Neural cell (in vitro differentiated cells): Measurements from ENCODE around the gene LARGE1. TPM values are rescaled to one million over a fixed set of nuclear protein-coding genes. Genes with fewer than 3 reads are reported as not detected.

Experiments used
- H2AFZ ChIP-seq: fragments of 200-600, 300-800 bp; sonication (generic), shearing (Covaris generic); 2 replicates; pipeline ENCODE4 v1.6.0; 2014; ENCODE audit warnings: low read depth, mild to moderate bottlenecking, antibody characterized with exemption, low read length, moderate library complexity
- H3F3A ChIP-seq: fragments of 200-600 bp; shearing (Covaris generic); 2 replicates; pipeline ENCODE4 v1.6.1; 2016; ENCODE audit warnings: mild to moderate bottlenecking, moderate library complexity, mixed read lengths, antibody characterized with exemption, low read length; ENCODE audit not compliant: insufficient read depth, poor library complexity, severe bottlenecking
- H3K27ac ChIP-seq: fragments of 200-600, 300-800 bp; sonication (generic), shearing (Covaris generic); 2 replicates; pipeline ENCODE4 v1.5.1; 2014; ENCODE audit warnings: mild to moderate bottlenecking, low read length, moderate library complexity
- H3K27me3 ChIP-seq: fragments of 300-800, 200-600 bp; sonication (generic), shearing (Covaris generic); 2 replicates; pipeline ENCODE4 v1.6.0; 2014; ENCODE audit warnings: mild to moderate bottlenecking, low read depth, low read length, moderate library complexity; ENCODE audit not compliant: insufficient read depth
- H3K36me3 ChIP-seq: fragments of 300-800, 200-600 bp; sonication (generic), shearing (Covaris generic); 2 replicates; pipeline ENCODE4 v1.5.1; 2014; ENCODE audit warnings: mild to moderate bottlenecking, antibody characterized with exemption, low read length, moderate library complexity; ENCODE audit not compliant: insufficient read depth
- H3K4me2 ChIP-seq: fragments of 300-800, 200-600 bp; sonication (generic), shearing (Covaris generic); 2 replicates; pipeline ENCODE4 v1.6.0; 2014; ENCODE audit warnings: mild to moderate bottlenecking, low read length
- H3K4me3 ChIP-seq: fragments of 300-800, 200-600 bp; sonication (generic), shearing (Covaris generic); 2 replicates; pipeline ENCODE4 v1.5.1; 2014; ENCODE audit warnings: mild to moderate bottlenecking, low read length, moderate library complexity
- H3K79me2 ChIP-seq: fragments of 200-600 bp; shearing (Covaris generic); replicated peaks from 2 replicates; pipeline ENCODE4 v1.6.0; 2014; ENCODE audit warnings: mild to moderate bottlenecking, low read length, moderate library complexity; ENCODE audit not compliant: insufficient read depth
- H3K9ac ChIP-seq: fragments of 300-800, 200-600 bp; sonication (generic), shearing (Covaris generic); 2 replicates; pipeline ENCODE4 v1.6.1; 2016; ENCODE audit warnings: mild to moderate bottlenecking, low read length, mixed read lengths
- H3K9me2 ChIP-seq: fragments of 200-600 bp; shearing (Covaris generic); 2 replicates; pipeline ENCODE4 v1.6.1; 2016; ENCODE audit warnings: mild to moderate bottlenecking, low read length, mixed read lengths; ENCODE audit not compliant: insufficient read depth
- H3K9me3 ChIP-seq: fragments of 200-600, 300-800 bp; sonication (generic), shearing (Covaris generic); 2 replicates; pipeline ENCODE4 v1.6.1; 2016; ENCODE audit warnings: mild to moderate bottlenecking, mixed run types, low read length, moderate library complexity, mixed read lengths
- H4K20me1 ChIP-seq: fragments of 200-600 bp; shearing (Covaris generic); 2 replicates; pipeline ENCODE4 v1.6.1; 2016; ENCODE audit warnings: mild to moderate bottlenecking, mixed run types; ENCODE audit not compliant: insufficient read depth
- EZH2 ChIP-seq: fragments of 200-600, 300-800 bp; shearing (Covaris generic), sonication (generic); IDR thresholded peaks from 2 replicates; pipeline ENCODE4 v1.6.1; 2014; ENCODE audit warnings: antibody characterized with exemption, low read length, borderline replicate concordance, mild to moderate bottlenecking; ENCODE audit not compliant: insufficient read depth, poor library complexity, severe bottlenecking
- MXI1 ChIP-seq: fragments of 450-650 bp; conservative IDR thresholded peaks from 2 replicates; pipeline ENCODE4 v1.6.1; 2014; ENCODE audit warnings: antibody characterized with exemption, mild to moderate bottlenecking; ENCODE audit not compliant: poor library complexity, severe bottlenecking
- POLR2AphosphoS5 ChIP-seq: IDR thresholded peaks from 2 replicates; pipeline ENCODE4 v1.6.1; 2012
- RAD21 ChIP-seq: fragments of 450-650 bp; conservative IDR thresholded peaks from 2 replicates; pipeline ENCODE4 v1.6.1; 2014; ENCODE audit warnings: antibody characterized with exemption, mild to moderate bottlenecking, moderate library complexity
- REST ChIP-seq: IDR thresholded peaks from 2 replicates; pipeline ENCODE4 v1.6.1; 2012; ENCODE audit warnings: borderline replicate concordance
- SMC3 ChIP-seq: fragments of 450-650 bp; conservative IDR thresholded peaks from 2 replicates; pipeline ENCODE4 v1.6.1; 2014; ENCODE audit warnings: antibody characterized with exemption, mild to moderate bottlenecking, moderate library complexity; ENCODE audit not compliant: poor library complexity
- TAF1 ChIP-seq: IDR thresholded peaks from 2 replicates; pipeline ENCODE4 v1.6.1; 2012; ENCODE audit warnings: low read depth
- polyA plus RNA-seq: library from polyadenylated mRNA; depleted of rRNA; stranded (reverse); fragments of >200 nt; gene quantifications from 2 replicates; pipeline ENCODE4 v1.2.3, GENCODE V29; 2014
- TF ChIP-seq, protein P1 (sequence below): fragments of 450-650 bp; IDR thresholded peaks from 2 replicates; pipeline ENCODE4 v1.5.1; 2014; ENCODE audit warnings: antibody characterized with exemption, mild to moderate bottlenecking, moderate library complexity; ENCODE audit not compliant: poor library complexity, severe bottlenecking

The LARGE1 gene
- polyA plus RNA-seq, 1 donor from 2014 or later: 27.5 TPM

DNA sequence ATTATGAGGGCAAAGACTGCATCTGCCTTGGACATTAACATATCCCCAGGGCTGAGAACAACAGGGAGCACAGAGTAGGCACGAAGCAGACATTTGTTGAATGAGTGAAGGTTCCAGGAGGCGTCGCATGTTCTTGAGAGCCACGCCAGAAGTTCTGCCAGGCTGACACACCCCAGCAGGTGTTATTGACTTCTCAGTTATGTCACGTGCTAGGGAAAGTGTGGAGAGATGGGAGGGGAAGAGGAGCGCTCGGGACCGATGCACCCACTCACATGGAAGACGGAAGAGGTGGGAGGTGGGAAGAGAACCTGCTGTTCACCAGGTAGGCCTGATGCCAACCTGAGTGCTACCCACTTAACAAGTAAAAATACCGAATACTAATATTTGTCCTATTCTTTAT, 232.8 kb downstream of the LARGE1 start:
- no peak for TF ChIP-seq EZH2
- TF ChIP-seq, protein P1, sequence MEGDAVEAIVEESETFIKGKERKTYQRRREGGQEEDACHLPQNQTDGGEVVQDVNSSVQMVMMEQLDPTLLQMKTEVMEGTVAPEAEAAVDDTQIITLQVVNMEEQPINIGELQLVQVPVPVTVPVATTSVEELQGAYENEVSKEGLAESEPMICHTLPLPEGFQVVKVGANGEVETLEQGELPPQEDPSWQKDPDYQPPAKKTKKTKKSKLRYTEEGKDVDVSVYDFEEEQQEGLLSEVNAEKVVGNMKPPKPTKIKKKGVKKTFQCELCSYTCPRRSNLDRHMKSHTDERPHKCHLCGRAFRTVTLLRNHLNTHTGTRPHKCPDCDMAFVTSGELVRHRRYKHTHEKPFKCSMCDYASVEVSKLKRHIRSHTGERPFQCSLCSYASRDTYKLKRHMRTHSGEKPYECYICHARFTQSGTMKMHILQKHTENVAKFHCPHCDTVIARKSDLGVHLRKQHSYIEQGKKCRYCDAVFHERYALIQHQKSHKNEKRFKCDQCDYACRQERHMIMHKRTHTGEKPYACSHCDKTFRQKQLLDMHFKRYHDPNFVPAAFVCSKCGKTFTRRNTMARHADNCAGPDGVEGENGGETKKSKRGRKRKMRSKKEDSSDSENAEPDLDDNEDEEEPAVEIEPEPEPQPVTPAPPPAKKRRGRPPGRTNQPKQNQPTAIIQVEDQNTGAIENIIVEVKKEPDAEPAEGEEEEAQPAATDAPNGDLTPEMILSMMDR: no peak
- Histone ChIP-seq H4K20me1 (no peaks in the 10 kb centered on the region), H3K4me3 (no peak overlapping the region), H3K27ac (no peak overlapping the region), H3K36me3 (no peaks in the 10 kb centered on the region), H2AFZ (no peak overlapping the region), H3K27me3 (no peaks in the 10 kb centered on the region), H3K4me2 (no peak overlapping the region), H3F3A (no peaks in the 10 kb centered on the region), H3K9ac (no peak overlapping the region), H3K79me2 (no peaks in the 10 kb centered on the region), H3K9me3 (no peaks in the 10 kb centered on the region), H3K9me2 (no peaks in the 10 kb centered on the region)

GRCh38 chr22:33684087-33684486, 236.2 kb downstream of the LARGE1 start:
- no peaks in the 10 kb centered on the region for H3K9me2 ChIP-seq
- H3K9me3 ChIP-seq: no peaks in the 10 kb centered on the region
- H3F3A ChIP-seq: no peaks in the 10 kb centered on the region
- H4K20me1 ChIP-seq: no peaks in the 10 kb centered on the region
- H3K4me2 ChIP-seq: no peak overlapping the region
- H3K36me3 ChIP-seq: no peaks in the 10 kb centered on the region
- TF ChIP-seq, protein P1: no peak
- no peak for TF ChIP-seq REST
- no peak for TF ChIP-seq TAF1
- TF ChIP-seq POLR2AphosphoS5: no peak
- TF ChIP-seq RAD21: no peak
- no peak for TF ChIP-seq EZH2
- no peak for TF ChIP-seq SMC3
- no peak for TF ChIP-seq MXI1
- no peaks in the 10 kb centered on the region for H3K27me3 ChIP-seq
- no peak overlapping the region for H2AFZ ChIP-seq
- no peak overlapping the region for H3K4me3 ChIP-seq
- H3K9ac ChIP-seq: no peak overlapping the region
- H3K27ac ChIP-seq: no peak overlapping the region
- H3K79me2 ChIP-seq: no peaks in the 10 kb centered on the region
